Neural progenitor cell (in vitro differentiated cells): ENCODE measurements around the gene SNTG2. TPM values are rescaled to one million over a fixed set of nuclear protein-coding genes. Genes with fewer than 3 reads are reported as not detected.

ENCODE experiments used
- DNase-seq: peaks from one replicate; pipeline ENCODE4 v3.0.0-alpha.2; 2016; ENCODE audit warnings: low spot score
- H2AFZ ChIP-seq: fragments of 200-600 bp; sonication (generic); replicated peaks from 2 replicates; pipeline ENCODE4 v1.6.1; 2016; ENCODE audit warnings: antibody characterized with exemption
- H3F3A ChIP-seq: fragments of 200-600 bp; sonication (generic); 2 replicates; pipeline ENCODE4 v1.6.1; 2016; ENCODE audit warnings: antibody characterized with exemption, low read depth
- H3K27ac ChIP-seq: fragments of 200-600 bp; sonication (generic); 2 replicates; pipeline ENCODE4 v1.5.1; 2016; ENCODE audit warnings: mild to moderate bottlenecking
- H3K27me3 ChIP-seq: fragments of 200-600 bp; sonication (generic); 2 replicates; pipeline ENCODE4 v1.6.1; 2016; ENCODE audit warnings: mild to moderate bottlenecking, moderate library complexity
- H3K36me3 ChIP-seq: fragments of 200-600 bp; sonication (generic); 2 replicates; pipeline ENCODE4 v1.5.1; 2016
- H3K4me1 ChIP-seq: fragments of 200-600 bp; sonication (generic); 2 replicates; pipeline ENCODE4 v1.6.1; 2016; ENCODE audit warnings: mixed run types
- H3K4me2 ChIP-seq: fragments of 200-600 bp; sonication (generic); 2 replicates; pipeline ENCODE4 v1.6.1; 2016
- H3K4me3 ChIP-seq: fragments of 200-600 bp; sonication (generic); 2 replicates; pipeline ENCODE4 v1.5.1; 2016
- H3K79me2 ChIP-seq: fragments of 200-600 bp; sonication (generic); 2 replicates; pipeline ENCODE4 v1.6.1; 2016; ENCODE audit warnings: low read depth
- H3K9ac ChIP-seq: fragments of 200-600 bp; sonication (generic); 2 replicates; pipeline ENCODE4 v1.6.1; 2016
- H3K9me3 ChIP-seq: fragments of 200-600 bp; sonication (generic); 2 replicates; pipeline ENCODE4 v1.5.1; 2016; ENCODE audit warnings: low read depth
- H4K20me1 ChIP-seq: fragments of 200-600 bp; sonication (generic); 2 replicates; pipeline ENCODE4 v1.6.1; 2016; ENCODE audit warnings: low read depth
- H3K27ac Mint-ChIP-seq: 3 replicates; pipeline ENCODE4 v1.8.0; 2021; ENCODE audit warnings: mixed read lengths
- H3K27me3 Mint-ChIP-seq: 2 replicates; pipeline ENCODE4 v1.8.0; 2022; ENCODE audit warnings: low read depth, mild to moderate bottlenecking, inconsistent platforms, moderate library complexity, mixed read lengths; ENCODE audit not compliant: insufficient read depth
- H3K36me3 Mint-ChIP-seq: 3 replicates; pipeline ENCODE4 v1.8.0; 2021; ENCODE audit warnings: mixed read lengths
- H3K4me1 Mint-ChIP-seq: 3 replicates; pipeline ENCODE4 v1.8.0; 2021; ENCODE audit warnings: mixed read lengths
- H3K4me3 Mint-ChIP-seq: 3 replicates; pipeline ENCODE4 v1.8.0; 2021; ENCODE audit warnings: mild to moderate bottlenecking, moderate library complexity, mixed read lengths
- H3K9me3 Mint-ChIP-seq: 3 replicates; pipeline ENCODE4 v1.8.0; 2020; ENCODE audit warnings: mixed read lengths
- CTCF ChIP-seq: fragments of 200-600 bp; sonication (generic); IDR thresholded peaks from 2 replicates; pipeline ENCODE4 v1.5.1; 2017; ENCODE audit warnings: antibody characterized with exemption, mild to moderate bottlenecking
- EZH2 ChIP-seq: fragments of 200-600 bp; sonication (generic); IDR thresholded peaks from 2 replicates; pipeline ENCODE4 v1.6.1; 2017; ENCODE audit warnings: antibody characterized with exemption, mild to moderate bottlenecking, moderate library complexity
- EZH2phosphoT487 ChIP-seq: fragments of 200-600 bp; sonication (generic); IDR thresholded peaks from 2 replicates; pipeline ENCODE4 v1.6.1; 2017; ENCODE audit warnings: antibody characterized with exemption
- total RNA-seq: library from RNA; depleted of rRNA; stranded (reverse); fragments of >200 nt; gene quantifications from 2 replicates; pipeline ENCODE4 v1.2.3, GENCODE V29; 2015; ENCODE audit warnings: low replicate concordance

Gene SNTG2
- total RNA-seq, 1 donor from 2014 or later: 1.1 TPM

- TF ChIP-seq EZH2 (no peak), CTCF (no peak), EZH2phosphoT487 (no peak)
- no peaks in the 10 kb centered on the region for H3K79me2 ChIP-seq
- Mint-ChIP-seq H3K4me3 (no peak overlapping the region), H3K27me3 (peaks cover 9% of the 10 kb centered on the region), H3K36me3 (no peaks in the 10 kb centered on the region), H3K9me3 (no peaks in the 10 kb centered on the region), H3K27ac (no peak overlapping the region), H3K4me1 (peaks cover 6% of the 10 kb centered on the region)
- no peak overlapping the region for H3K27ac ChIP-seq
- H4K20me1 ChIP-seq: no peaks in the 10 kb centered on the region
- H3K27me3 ChIP-seq: no peaks in the 10 kb centered on the region
- H3K4me2 ChIP-seq: no peak overlapping the region
- H2AFZ ChIP-seq: no peak overlapping the region
- no peak overlapping the region for H3K4me3 ChIP-seq
- H3K4me1 ChIP-seq: no peaks in the 10 kb centered on the region
- no peaks in the 10 kb centered on the region for H3K9me3 ChIP-seq
- H3F3A ChIP-seq: no peaks in the 10 kb centered on the region
- H3K9ac ChIP-seq: no peak overlapping the region
- no peak for DNase-seq
- H3K36me3 ChIP-seq: no peaks in the 10 kb centered on the region
Observed at GRCh38 chr2:1286929-1287328, 336.3 kb downstream of the SNTG2 start.

DNA sequence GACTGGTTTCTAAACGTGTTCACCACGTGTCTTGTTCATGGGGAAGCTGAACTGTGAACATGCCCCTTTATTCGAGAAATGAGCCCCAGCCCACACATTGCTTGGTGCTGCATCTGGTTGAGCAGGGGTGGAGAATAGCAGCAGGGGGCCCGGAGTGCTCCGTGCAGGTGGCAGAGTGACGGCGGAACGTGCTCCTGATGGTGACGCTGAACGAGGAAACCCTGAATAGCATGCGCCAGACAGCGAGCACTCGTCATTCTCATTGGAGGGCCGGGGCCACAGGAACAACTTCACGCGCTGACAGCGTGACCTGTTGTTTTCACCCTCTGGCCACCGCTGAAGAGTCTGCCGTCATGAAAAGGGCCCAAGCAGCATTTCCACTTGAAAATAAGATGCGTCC, 336.8 kb downstream of the SNTG2 start:
- Mint-ChIP-seq H3K27me3 (peaks cover 6% of the 10 kb centered on the region), H3K27ac (no peak overlapping the region), H3K4me1 (peaks cover 2% of the 10 kb centered on the region), H3K36me3 (no peaks in the 10 kb centered on the region), H3K9me3 (no peaks in the 10 kb centered on the region), H3K4me3 (no peak overlapping the region)
- H3K27me3 ChIP-seq: no peaks in the 10 kb centered on the region
- H3K9me3 ChIP-seq: no peaks in the 10 kb centered on the region
- DNase-seq: no peak
- H4K20me1 ChIP-seq: no peaks in the 10 kb centered on the region
- H3K4me1 ChIP-seq: no peaks in the 10 kb centered on the region
- no peaks in the 10 kb centered on the region for H3K36me3 ChIP-seq
- no peak overlapping the region for H3K4me2 ChIP-seq
- no peak overlapping the region for H2AFZ ChIP-seq
- TF ChIP-seq EZH2phosphoT487 (no peak), EZH2 (no peak), CTCF (no peak)
- no peak overlapping the region for H3K4me3 ChIP-seq
- H3K79me2 ChIP-seq: no peaks in the 10 kb centered on the region
- no peak overlapping the region for H3K27ac ChIP-seq
- no peaks in the 10 kb centered on the region for H3F3A ChIP-seq
- H3K9ac ChIP-seq: no peak overlapping the region

GRCh38 chr2:1294900-1295299, 344.3 kb downstream of the SNTG2 start:
- Histone ChIP-seq H4K20me1 (no peaks in the 10 kb centered on the region), H3K4me1 (no peaks in the 10 kb centered on the region), H3K36me3 (no peaks in the 10 kb centered on the region), H3K9me3 (no peaks in the 10 kb centered on the region), H3K79me2 (no peaks in the 10 kb centered on the region), H2AFZ (no peak overlapping the region), H3K27me3 (no peaks in the 10 kb centered on the region), H3K4me3 (no peak overlapping the region), H3K9ac (no peak overlapping the region), H3K4me2 (no peak overlapping the region), H3F3A (no peaks in the 10 kb centered on the region), H3K27ac (no peak overlapping the region)
- Mint-ChIP-seq H3K27ac (peak overlapping the region; percentile 17), H3K27me3 (peaks cover 9% of the 10 kb centered on the region), H3K36me3 (no peaks in the 10 kb centered on the region), H3K4me3 (no peak overlapping the region), H3K9me3 (no peaks in the 10 kb centered on the region), H3K4me1 (peaks cover 3% of the 10 kb centered on the region)
- TF ChIP-seq EZH2phosphoT487 (no peak), EZH2 (no peak), CTCF (no peak)
- no peak for DNase-seq

- no peak overlapping the region for H3K4me3 ChIP-seq
- no peaks in the 10 kb centered on the region for H3F3A ChIP-seq
- H3K36me3 ChIP-seq: no peaks in the 10 kb centered on the region
- no peaks in the 10 kb centered on the region for H3K9me3 Mint-ChIP-seq
- no peak overlapping the region for H3K4me2 ChIP-seq
- no peaks in the 10 kb centered on the region for H3K36me3 Mint-ChIP-seq
- no peak overlapping the region for H3K27ac ChIP-seq
- DNase-seq: no peak
- H3K9ac ChIP-seq: no peak overlapping the region
- H4K20me1 ChIP-seq: no peaks in the 10 kb centered on the region
- H3K27me3 ChIP-seq: no peaks in the 10 kb centered on the region
- H3K27ac Mint-ChIP-seq: no peak overlapping the region
- TF ChIP-seq EZH2 (no peak), EZH2phosphoT487 (no peak), CTCF (no peak)
- peaks cover 3% of the 10 kb centered on the region for H3K4me1 Mint-ChIP-seq
- H3K4me1 ChIP-seq: no peaks in the 10 kb centered on the region
- H2AFZ ChIP-seq: no peak overlapping the region
- no peak overlapping the region for H3K4me3 Mint-ChIP-seq
- no peaks in the 10 kb centered on the region for H3K9me3 ChIP-seq
- no peaks in the 10 kb centered on the region for H3K79me2 ChIP-seq
- peaks cover 6% of the 10 kb centered on the region for H3K27me3 Mint-ChIP-seq
Observed at GRCh38 chr2:1295740-1296139, 345.1 kb downstream of the SNTG2 start.
